ENCODE measurements around the gene PACSIN2.

The PACSIN2 gene

GRCh38 chr22:42994276-42994916, 20.6 kb downstream of the PACSIN2 start:
- DNase-seq (ENCODE audit: low read depth, low spot score) = no peak
- H3K27ac ChIP-seq = peak overlapping the region; percentile 88

GRCh38 chr22:42993651-42994275, 21.2 kb downstream of the PACSIN2 start:
- DNase-seq (ENCODE audit: low read depth, low spot score) = no peak
- H3K27ac ChIP-seq = peak overlapping the region; percentile 88

- DNase-seq (ENCODE audit: low read depth, low spot score) = no peak
- no peak overlapping the region for H3K27ac ChIP-seq
Observed at GRCh38 chr22:42992886-42993479, 22.0 kb downstream of the PACSIN2 start.

GRCh38 chr22:42992092-42992491, 22.9 kb downstream of the PACSIN2 start:
- DNase-seq (ENCODE audit: low read depth, low spot score) = no peak
- no peak overlapping the region for H3K27ac ChIP-seq

GRCh38 chr22:42991010-42991651, 23.8 kb downstream of the PACSIN2 start:
- DNase-seq (ENCODE audit: low read depth, low spot score) = no peak
- peak overlapping the region; percentile 22 for H3K27ac ChIP-seq

GRCh38 chr22:42990131-42990838, 24.7 kb downstream of the PACSIN2 start:
- peak overlapping the region; percentile 22 for H3K27ac ChIP-seq
- peak; percentile 77 for DNase-seq (ENCODE audit: low read depth, low spot score)

GRCh38 chr22:42986115-42986514, 28.8 kb downstream of the PACSIN2 start:
- no peak for DNase-seq (ENCODE audit: low read depth, low spot score)
- H3K27ac ChIP-seq = no peak overlapping the region

GRCh38 chr22:42985531-42985905, 29.4 kb downstream of the PACSIN2 start:
- no peak overlapping the region for H3K27ac ChIP-seq
- DNase-seq (ENCODE audit: low read depth, low spot score) = no peak

GRCh38 chr22:42984814-42985530, 30.0 kb downstream of the PACSIN2 start:
- DNase-seq (ENCODE audit: low read depth, low spot score) = no peak
- no peak overlapping the region for H3K27ac ChIP-seq

GRCh38 chr22:42984397-42984796, 30.6 kb downstream of the PACSIN2 start:
- H3K27ac ChIP-seq = no peak overlapping the region

GRCh38 chr22:42983470-42983869, 31.5 kb downstream of the PACSIN2 start:
- no peak for DNase-seq (ENCODE audit: low read depth, low spot score)
- H3K27ac ChIP-seq = no peak overlapping the region

More at GRCh38 chr22:42984397-42984796, 30.6 kb downstream of the PACSIN2 start:
- no peak for DNase-seq (ENCODE audit: low read depth, low spot score)

GRCh38 chr22:42979606-42980005, 35.3 kb downstream of the PACSIN2 start:
- peak overlapping the region; percentile 66 for H3K27ac ChIP-seq
- DNase-seq (ENCODE audit: low read depth, low spot score) = no peak

GRCh38 chr22:42978453-42979103, 36.4 kb downstream of the PACSIN2 start:
- H3K27ac ChIP-seq = peak overlapping the region; percentile 66
- DNase-seq (ENCODE audit: low read depth, low spot score) = peak; percentile 74

GRCh38 chr22:42977569-42977968, 37.4 kb downstream of the PACSIN2 start:
- peak overlapping the region; percentile 66 for H3K27ac ChIP-seq
- DNase-seq (ENCODE audit: low read depth, low spot score) = no peak

- no peak for DNase-seq (ENCODE audit: low read depth, low spot score)
- no peak overlapping the region for H3K27ac ChIP-seq
Observed at GRCh38 chr22:42976217-42976933, 38.6 kb downstream of the PACSIN2 start.

GRCh38 chr22:42974223-42974622, 40.7 kb downstream of the PACSIN2 start:
- DNase-seq (ENCODE audit: low read depth, low spot score) = no peak
- no peak overlapping the region for H3K27ac ChIP-seq

GRCh38 chr22:42973536-42973881, 41.4 kb downstream of the PACSIN2 start:
- H3K27ac ChIP-seq = no peak overlapping the region
- DNase-seq (ENCODE audit: low read depth, low spot score) = no peak

GRCh38 chr22:42972649-42973535, 42.1 kb downstream of the PACSIN2 start:
- no peak overlapping the region for H3K27ac ChIP-seq
- DNase-seq (ENCODE audit: low read depth, low spot score) = no peak

Measured in epithelial cell of prostate (primary cell).